Endothelial cell of umbilical vein (primary cell): ENCODE results near the gene EIF5AL1. TPM values are rescaled to one million over a fixed set of nuclear protein-coding genes. Genes with fewer than 3 reads are reported as not detected.
"Not testable (repeated sequence)": the region's sequence is repeated elsewhere in the genome, so short reads cannot be mapped to it uniquely, and the experiment has no call there.

Source experiments
- BruUV-seq: library from RNA; stranded (reverse); fragments of 400-500 nt; replicated peaks from 2 replicates; lab custom pipeline; 2021; lab: Mats Ljungman, UMichigan
- CTCF ChIA-PET: fragments of 300-600, 350-600 bp; sonication (Branson Sonifier 250); formaldehyde crosslinking; loops from one replicate; lab custom pipeline; 2021; ENCODE audit warnings: antibody characterized with exemption, inconsistent platforms; lab: Charles Lee
- POLR2A ChIA-PET: fragments of 300-600, 350-600 bp; sonication (Branson Sonifier 250); formaldehyde crosslinking; loops from one replicate; lab custom pipeline; 2021; ENCODE audit warnings: antibody characterized with exemption, inconsistent platforms; lab: Charles Lee
- DNase-seq: peaks from one replicate; pipeline ENCODE4 v3.0.0-alpha.2; 2011; ENCODE audit warnings: low read depth, low spot score
- FAIRE-seq: peaks from 2 replicates; lab custom pipeline; 2011; peaks lifted over from hg19 to GRCh38; lab: Jason Lieb, UNC
- H2AFZ ChIP-seq: 2 replicates; pipeline ENCODE4 v1.6.0; 2012; ENCODE audit warnings: low read depth, low read length, control low read depth, inconsistent platforms
- H3K27ac ChIP-seq: 2 replicates; pipeline ENCODE4 v1.5.1; 2011; ENCODE audit warnings: low read depth, mild to moderate bottlenecking, control low read depth, low read length, moderate library complexity; ENCODE audit not compliant: insufficient read depth
- H3K27me3 ChIP-seq, 2 experiments: 2 replicates each; pipeline versions ENCODE4 v1.6.0 to v1.6.1; 2011; ENCODE audit warnings: low read length in 2 of 2, mixed read lengths in 1 of 2; ENCODE audit not compliant: control insufficient read depth in 2 of 2, insufficient read depth in 2 of 2
- H3K36me3 ChIP-seq, 2 experiments: 2 replicates in 1 of 2; 3 replicates in 1 of 2; pipeline ENCODE4 v1.5.1; 2011; ENCODE audit warnings: low read length in 2 of 2, mild to moderate bottlenecking in 1 of 2, moderate library complexity in 1 of 2; ENCODE audit not compliant: control insufficient read depth in 2 of 2, insufficient read depth in 2 of 2; ENCODE audit errors: extremely low read depth in 1 of 2
- H3K4me1 ChIP-seq: 3 replicates; pipeline ENCODE4 v1.5.1; 2011; ENCODE audit warnings: mild to moderate bottlenecking, low read length; ENCODE audit not compliant: control insufficient read depth, insufficient read depth; ENCODE audit errors: extremely low read depth
- H3K4me2 ChIP-seq: 2 replicates; pipeline ENCODE4 v1.6.1; 2011; ENCODE audit warnings: low read length, control low read depth, mixed read lengths; ENCODE audit not compliant: insufficient read depth
- H3K4me3 ChIP-seq, 3 experiments: fragments of 200-600 bp in 1 of 3; sonication (generic), shearing (Covaris generic) in 1 of 3; replicated peaks in 1 of 3; 2 replicates each; pipeline ENCODE4 v1.5.1; 2011 to 2016; ENCODE audit warnings: control low read depth in 3 of 3, low read length in 3 of 3, mild to moderate bottlenecking in 2 of 3, inconsistent platforms in 1 of 3, low read depth in 1 of 3, moderate library complexity in 1 of 3; ENCODE audit not compliant: insufficient read depth in 1 of 3
- H3K79me2 ChIP-seq: 2 replicates; pipeline ENCODE4 v1.6.0; 2012; ENCODE audit warnings: low read length, inconsistent platforms; ENCODE audit not compliant: control insufficient read depth, insufficient read depth
- H3K9ac ChIP-seq: replicated peaks from 2 replicates; pipeline ENCODE3; 2011; ENCODE audit warnings: low read length, control low read depth; ENCODE audit not compliant: insufficient read depth; ENCODE audit errors: extremely low read depth
- H3K9me1 ChIP-seq: replicated peaks from 3 replicates; pipeline ENCODE4 v1.6.0; 2011; ENCODE audit warnings: mild to moderate bottlenecking, low read length; ENCODE audit not compliant: control insufficient read depth, insufficient read depth; ENCODE audit errors: extremely low read depth
- H3K9me3 ChIP-seq: replicated peaks from 2 replicates; pipeline ENCODE4 v1.5.1; 2012; ENCODE audit warnings: low read length, inconsistent platforms; ENCODE audit not compliant: control insufficient read depth, insufficient read depth
- H4K20me1 ChIP-seq: replicated peaks from 2 replicates; pipeline ENCODE3; 2011; ENCODE audit warnings: mild to moderate bottlenecking, low read length; ENCODE audit not compliant: control insufficient read depth, insufficient read depth; ENCODE audit errors: extremely low read depth
- CTCF ChIP-seq, 2 donors: IDR thresholded peaks; 1 replicate in 1 of 2; 2 replicates in 1 of 2; pipeline ENCODE4 v1.5.1; 2011; ENCODE audit warnings: low read length in 2 of 2, mild to moderate bottlenecking in 2 of 2, moderate library complexity in 2 of 2, control low read depth in 1 of 2, inconsistent platforms in 1 of 2, low read depth in 1 of 2; ENCODE audit not compliant: insufficient read depth in 1 of 2; ENCODE audit errors: extremely low read depth in 1 of 2
- EZH2 ChIP-seq: IDR thresholded peaks from 2 replicates; pipeline ENCODE4 v1.6.1; 2012; ENCODE audit warnings: borderline replicate concordance, low read depth, mild to moderate bottlenecking, moderate library complexity, low read length, inconsistent platforms; ENCODE audit not compliant: severe bottlenecking
- FOS ChIP-seq: IDR thresholded peaks from 2 replicates; pipeline ENCODE4 v1.6.1; 2011; ENCODE audit warnings: mild to moderate bottlenecking, low read length, moderate library complexity, borderline replicate concordance; ENCODE audit not compliant: insufficient read depth
- GATA2 ChIP-seq: IDR thresholded peaks from 2 replicates; pipeline ENCODE4 v1.7.0; 2011; ENCODE audit warnings: low read depth, mild to moderate bottlenecking, moderate library complexity, mixed read lengths, low read length; ENCODE audit not compliant: insufficient read length, insufficient read depth
- JUN ChIP-seq: IDR thresholded peaks from 2 replicates; pipeline ENCODE4 v1.6.1; 2011; ENCODE audit warnings: borderline replicate concordance, low read depth; ENCODE audit not compliant: insufficient read length, insufficient read depth
- MAX ChIP-seq: IDR thresholded peaks from 2 replicates; pipeline ENCODE4 v1.6.1; 2011; ENCODE audit not compliant: insufficient read depth, insufficient read length
- MYC ChIP-seq: IDR thresholded peaks from one replicate; pipeline ENCODE4 v1.6.1; 2011; ENCODE audit warnings: mild to moderate bottlenecking, low read depth, low read length
- POLR2A ChIP-seq: IDR thresholded peaks from 2 replicates; pipeline ENCODE4 v1.6.1; 2012; ENCODE audit warnings: low read depth, mild to moderate bottlenecking, control low read depth, low read length
- POLR2AphosphoS5 ChIP-seq: IDR thresholded peaks from 2 replicates; pipeline ENCODE4 v1.6.1; 2012; ENCODE audit warnings: low read depth, mild to moderate bottlenecking, control low read depth, low read length, moderate library complexity; ENCODE audit not compliant: insufficient read depth
- dilution Hi-C: fragments of 300-500 bp; cut with MboI; formaldehyde crosslinking; loops from one replicate; pipeline ENCODE4 v1.15.0; 2019; ENCODE audit warnings: low sequenced_read_pairs; ENCODE audit not compliant: extremely low pct_ligation_motif_present
- intact Hi-C: fragments of 100-400 bp; cut with micrococcal nuclease; formaldehyde crosslinking; loops from one replicate; pipeline ENCODE4 v1.10.0; 2022
- polyA plus RNA-seq, 4 experiments: library from polyadenylated mRNA; depleted of rRNA in 3 of 4; stranded (reverse) in 3 of 4; unstranded in 1 of 4; fragments of >200 nt; gene quantifications; 2 replicates each; pipeline versions ENCODE4 v1.2.1 to v1.2.3, GENCODE V29; 2011 to 2012; ENCODE audit warnings: missing spikeins in 1 of 4
- total RNA-seq: library from RNA; stranded (reverse); gene quantifications from 2 replicates; pipeline ENCODE4 v1.2.3, GENCODE V29; 2021

EIF5AL1 gene
- total and polyA plus RNA-seq, 2 donors (not counting 3 experiments of a cell fraction or from before 2014, with no cell fraction given), result 0.29 to 1.0 TPM

- no TSS peak for BruUV-seq
- peaks cover 3 to 5% of the 10 kb centered on the region in 2 experiments for H3K27me3 ChIP-seq
- intact Hi-C loops, result loop anchor here (5.0 kb wide), 1 partner anchor 755 kb away; no protein-coding TSS in a partner anchor
- no peak overlapping the region for H3K9ac ChIP-seq
- no peaks in the 10 kb centered on the region for H3K4me1 ChIP-seq
- H3K79me2 ChIP-seq, result no peaks in the 10 kb centered on the region
- H3K36me3 ChIP-seq, result no peaks in the 10 kb centered on the region
- dilution Hi-C loops, result no loop called here
- POLR2A ChIA-PET, result no interaction called here
- H3K9me3 ChIP-seq, result no peaks in the 10 kb centered on the region
- FAIRE-seq, result no peak
- no peak overlapping the region for H3K4me3 ChIP-seq
- H3K4me2 ChIP-seq, result no peak overlapping the region
- DNase-seq, result no peak
- TF ChIP-seq POLR2A, result no peak
- TF ChIP-seq CTCF (IDR thresholded peaks at IDR 0.05; ENCODE audit: extremely low read depth in 1 of 2, insufficient read depth in 1 of 2, low read depth in 1 of 2, low read length in 2 of 2), result no peak
- no peak for TF ChIP-seq POLR2AphosphoS5
- no peak for TF ChIP-seq GATA2
- no peak for TF ChIP-seq EZH2
- TF ChIP-seq MAX, result no peak
- no peak for TF ChIP-seq MYC
- no peak for TF ChIP-seq FOS
- no peak for TF ChIP-seq JUN
- no peaks in the 10 kb centered on the region for H3K9me1 ChIP-seq
- no peaks in the 10 kb centered on the region for H4K20me1 ChIP-seq
- CTCF ChIA-PET, result no interaction called here
- H2AFZ ChIP-seq, result no peak overlapping the region
- no peak overlapping the region for H3K27ac ChIP-seq
Measured at GRCh38 chr10:79502561-79503309, 9.6 kb upstream of the EIF5AL1 start.

- dilution Hi-C loops, H3K9me1 ChIP-seq, BruUV-seq, H3K4me1 ChIP-seq, H3K27ac ChIP-seq, H4K20me1 ChIP-seq, POLR2A ChIA-PET, H2AFZ ChIP-seq, CTCF ChIA-PET, H3K79me2 ChIP-seq, FAIRE-seq, DNase-seq, H3K36me3 ChIP-seq, H3K4me2 ChIP-seq, H3K9me3 ChIP-seq, H3K9ac ChIP-seq, H3K27me3 ChIP-seq, H3K4me3 ChIP-seq: not testable (repeated sequence)
- intact Hi-C loops, result loop anchor here (5.0 kb wide), 1 partner anchor 754 kb away; no protein-coding TSS in a partner anchor
Measured at GRCh38 chr10:79503787-79504186, 8.5 kb upstream of the EIF5AL1 start.

DNA sequence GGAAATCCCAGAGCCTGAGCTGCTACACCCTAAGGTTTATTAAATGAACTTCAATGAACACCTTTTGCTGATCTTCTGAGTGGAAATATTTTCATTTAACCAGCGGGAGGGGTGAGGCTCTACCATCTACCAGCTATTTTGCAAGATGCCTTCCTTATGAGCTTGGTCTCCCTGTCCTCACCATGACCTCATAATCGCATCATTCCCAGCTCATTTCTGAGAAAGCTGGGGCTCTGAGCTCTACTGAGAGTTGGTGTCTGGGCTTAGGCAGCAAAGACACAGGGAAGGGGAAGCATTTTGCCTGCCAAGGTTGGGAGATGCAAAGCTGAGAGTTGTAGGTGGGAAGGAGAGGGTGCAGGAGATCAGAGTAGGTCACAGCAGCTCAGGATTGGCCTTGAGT is 7.8 kb upstream of the EIF5AL1 start:
- intact Hi-C loops, result loop anchor here (5.0 kb wide), 1 partner anchor 753 kb away; no protein-coding TSS in a partner anchor
- BruUV-seq, H3K4me2 ChIP-seq, H3K27me3 ChIP-seq, H3K27ac ChIP-seq, CTCF ChIA-PET, H3K79me2 ChIP-seq, dilution Hi-C loops, POLR2A ChIA-PET, DNase-seq, H3K9me3 ChIP-seq, H3K4me3 ChIP-seq, H3K36me3 ChIP-seq, H2AFZ ChIP-seq, H4K20me1 ChIP-seq, H3K9ac ChIP-seq, H3K9me1 ChIP-seq, H3K4me1 ChIP-seq: not testable (repeated sequence)
- peak; percentile 66 for FAIRE-seq
